Activated CD8-positive, alpha-beta memory T cell treated with anti-CD3 and anti-CD28 coated beads, Interleukin-2, amount 50 U/mL, for 24 hours (primary cell): ENCODE measurements around the gene OPA3.

Source experiments
- DNase-seq: peaks from one replicate; pipeline ENCODE4 v3.0.0-alpha.2; 2020; ENCODE audit errors: extremely low read depth

The OPA3 gene

GRCh38 chr19:45503909-45504308 lies 80.7 kb downstream of the OPA3 start:
- DNase-seq: no peak

GRCh38 chr19:45502111-45502510 lies 82.5 kb downstream of the OPA3 start:
- DNase-seq: no peak

DNA sequence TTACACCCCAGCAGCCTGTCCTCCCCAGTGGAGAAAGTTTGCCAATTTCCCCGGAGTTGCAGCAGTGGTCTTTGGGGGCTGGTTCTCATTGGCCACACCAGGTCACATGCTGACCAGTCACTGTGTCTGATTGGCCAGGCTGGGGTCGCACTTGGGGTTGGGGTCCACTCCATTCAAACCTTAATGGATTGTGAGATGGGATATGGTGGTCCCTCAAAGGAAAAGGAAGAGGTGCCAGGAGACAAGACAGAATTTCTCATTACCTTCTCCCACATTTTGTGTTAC lies 82.9 kb downstream of the OPA3 start:
- no peak for DNase-seq

GRCh38 chr19:45500918-45501729 lies 83.5 kb downstream of the OPA3 start:
- no peak for DNase-seq

GRCh38 chr19:45499196-45500180 lies 85.1 kb downstream of the OPA3 start:
- no peak for DNase-seq

- DNase-seq: no peak
Measured at GRCh38 chr19:45498411-45499195, 86.0 kb downstream of the OPA3 start, which contains the start of gene PPM1N. PPM1N (plus strand) TSS chr19:45498443; CDS start chr19:45498473, 30 bp downstream.

- DNase-seq: no peak
Measured at GRCh38 chr19:45497791-45498190, 86.8 kb downstream of the OPA3 start.

DNA sequence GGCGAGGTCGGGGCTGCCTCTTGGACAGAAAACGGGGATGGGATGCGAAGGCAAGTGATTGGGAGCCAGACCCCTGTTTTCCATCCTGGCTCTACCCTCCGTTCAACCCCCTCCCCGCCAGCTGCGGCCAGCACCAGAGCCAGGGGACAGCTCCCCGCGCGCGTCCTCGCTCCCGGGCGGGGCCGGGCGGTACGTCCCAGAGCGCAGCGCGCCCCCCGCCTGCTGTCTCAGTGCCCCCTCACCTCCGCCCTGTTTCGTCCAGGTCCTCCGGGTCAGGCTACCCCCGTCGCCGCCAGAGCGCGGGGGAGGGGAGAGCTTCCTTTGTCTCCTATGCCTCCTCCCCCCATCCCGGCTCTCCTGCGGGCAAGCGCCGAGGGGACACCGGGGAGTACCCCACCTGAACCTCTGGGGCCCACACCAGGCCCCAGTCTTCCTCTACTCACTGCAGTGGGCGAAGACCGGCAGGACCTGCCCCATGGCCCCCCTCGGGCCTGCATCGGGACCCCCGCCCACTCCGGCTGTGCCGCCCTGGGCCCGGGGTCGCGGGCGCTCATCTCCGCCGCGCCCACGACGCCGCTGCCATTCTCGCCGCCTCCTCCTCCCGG lies 88.2 kb downstream of the OPA3 start:
- DNase-seq: no peak

GRCh38 chr19:45495178-45495577 lies 89.4 kb downstream of the OPA3 start:
- no peak for DNase-seq

- no peak for DNase-seq
Measured at GRCh38 chr19:45494261-45494916, 90.2 kb downstream of the OPA3 start.

GRCh38 chr19:45492627-45493470 lies 91.8 kb downstream of the OPA3 start:
- no peak for DNase-seq

- no peak for DNase-seq
Measured at GRCh38 chr19:45492137-45492626, 92.4 kb downstream of the OPA3 start.

DNA sequence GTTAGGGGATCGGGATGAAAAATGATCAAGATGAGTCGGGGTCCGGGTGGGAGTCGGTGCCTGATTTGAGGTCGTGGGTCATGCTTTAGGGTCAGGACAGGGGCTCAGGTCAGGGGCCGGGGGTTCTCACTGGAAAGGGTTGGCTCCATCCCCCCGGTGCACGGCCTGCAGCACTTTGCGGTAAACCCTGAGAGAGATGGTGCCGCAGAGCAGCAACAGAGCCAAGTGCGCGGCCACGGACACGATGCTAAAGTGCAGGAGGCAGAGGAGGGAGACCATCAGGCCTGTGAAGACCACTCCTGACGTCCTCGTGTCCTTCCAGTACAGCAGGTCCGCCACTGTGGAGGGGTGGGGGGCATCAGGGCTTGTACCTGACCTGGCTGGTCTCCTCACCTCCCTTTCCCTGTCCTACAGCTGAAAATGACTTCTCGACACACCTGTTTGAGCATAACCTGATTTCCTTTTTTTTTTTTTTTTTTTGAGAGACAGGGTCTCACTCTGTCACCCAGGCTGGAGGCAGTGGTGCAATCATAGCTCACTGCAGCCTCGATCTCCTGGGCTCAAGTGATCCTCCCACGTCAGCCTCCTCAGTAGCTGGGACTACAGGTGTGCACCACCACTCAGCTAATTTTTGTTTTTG lies 95.3 kb downstream of the OPA3 start:
- no peak for DNase-seq

DNA sequence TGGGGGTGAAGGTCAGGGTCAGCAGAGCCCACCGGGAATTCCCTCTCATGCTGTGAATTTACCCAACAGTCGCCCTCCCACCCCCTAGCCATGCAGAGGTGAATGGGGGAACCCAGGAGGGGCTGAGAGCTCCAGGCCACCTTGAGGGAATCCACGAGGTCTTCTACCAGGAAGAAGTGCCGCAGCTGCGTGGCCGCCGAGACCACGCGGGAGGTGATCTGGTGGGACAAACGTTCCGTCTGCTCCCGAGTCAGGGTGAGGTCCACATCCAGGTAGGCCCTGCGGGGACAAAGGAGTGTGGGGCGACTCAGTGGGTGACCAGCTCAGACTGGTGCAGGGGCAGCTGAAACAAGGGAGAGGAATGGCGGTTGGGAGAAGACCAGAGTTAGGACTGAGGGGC lies 95.9 kb downstream of the OPA3 start:
- no peak for DNase-seq

GRCh38 chr19:45485305-45486077 lies 99.1 kb downstream of the OPA3 start:
- DNase-seq: peak; percentile 95

- no peak for DNase-seq
Measured at GRCh38 chr19:45484273-45484945, 100.2 kb downstream of the OPA3 start.

- no peak for DNase-seq
Measured at GRCh38 chr19:45483033-45483432, 101.6 kb downstream of the OPA3 start.
